ENCODE results near the gene CHRDL2.

The CHRDL2 gene

GRCh38 chr11:74710281-74710938 lies 20.8 kb downstream of the CHRDL2 start:
- DNase-seq (ENCODE audit: low read depth in 2 of 2): no peak

- no peak for DNase-seq (ENCODE audit: low read depth in 2 of 2)
These were observed 22.1 kb downstream of the CHRDL2 start for GRCh38 chr11:74709175-74709574.

DNA sequence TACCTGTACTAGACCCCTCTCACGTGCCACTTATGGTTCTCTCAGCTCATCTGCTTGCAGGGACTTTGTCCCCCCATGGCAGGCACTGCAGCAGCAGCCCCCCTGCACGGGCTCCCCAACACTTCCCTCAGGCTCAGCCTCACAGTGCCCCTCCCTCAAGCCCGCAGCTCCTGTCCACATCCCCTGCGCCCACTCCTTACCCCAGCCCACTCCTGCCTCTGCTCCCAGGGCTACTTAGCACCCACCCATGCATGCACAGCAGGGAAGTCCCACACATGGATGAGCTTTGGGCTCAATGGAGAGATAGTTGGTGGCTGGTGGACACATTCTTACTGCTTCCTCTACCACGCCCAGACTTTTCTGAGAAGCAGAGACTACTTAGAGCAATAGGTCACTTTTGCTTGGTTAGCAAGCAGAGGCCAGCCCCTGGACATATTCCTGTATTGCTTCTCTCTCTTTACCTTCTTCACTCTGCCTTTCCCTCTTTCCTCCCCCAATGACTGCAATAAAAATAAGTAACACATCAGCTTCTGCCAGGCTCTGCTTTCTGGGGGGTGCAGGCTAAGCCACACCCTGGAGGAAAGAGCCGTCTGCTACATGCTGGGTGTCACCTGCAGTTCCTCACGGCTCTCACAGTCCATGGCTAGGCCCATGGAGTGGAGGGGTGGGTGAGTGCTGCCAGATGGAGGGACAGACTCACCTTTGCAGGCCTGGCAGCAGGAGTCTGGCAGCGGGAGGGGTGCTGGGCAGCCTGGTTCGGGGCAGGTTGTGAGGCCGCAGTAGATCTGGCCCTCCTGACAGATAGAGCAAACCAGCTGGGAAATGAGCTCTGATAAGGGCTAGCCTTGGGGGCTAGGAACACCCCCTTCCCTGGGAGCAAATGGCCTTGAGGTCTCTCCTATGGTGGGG lies 23.4 kb downstream of the CHRDL2 start:
- DNase-seq (ENCODE audit: low read depth in 2 of 2): no peak

DNA sequence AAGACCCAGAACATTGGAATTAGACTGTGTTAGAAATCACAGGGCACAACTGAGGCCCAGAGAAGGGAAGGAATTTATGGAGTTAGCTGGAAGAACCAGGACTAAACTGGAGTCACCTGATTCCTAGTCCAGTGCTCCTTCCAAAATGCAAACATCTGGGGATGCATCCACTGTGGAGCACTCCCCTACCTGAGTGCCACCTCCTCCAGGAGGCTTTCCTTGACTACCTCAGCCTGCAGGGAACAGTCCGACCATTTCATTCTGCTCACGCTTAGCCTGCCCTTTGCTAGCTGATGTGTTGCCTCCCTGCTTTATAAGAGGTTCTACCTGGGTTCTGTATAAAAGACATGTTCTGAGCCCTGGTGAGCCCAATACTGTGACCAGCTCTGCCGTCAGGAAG lies 24.0 kb downstream of the CHRDL2 start:
- no peak for DNase-seq (ENCODE audit: low read depth in 2 of 2)

- no peak for DNase-seq (ENCODE audit: low read depth in 2 of 2)
These were observed 28.0 kb downstream of the CHRDL2 start for GRCh38 chr11:74703211-74703610.

DNA sequence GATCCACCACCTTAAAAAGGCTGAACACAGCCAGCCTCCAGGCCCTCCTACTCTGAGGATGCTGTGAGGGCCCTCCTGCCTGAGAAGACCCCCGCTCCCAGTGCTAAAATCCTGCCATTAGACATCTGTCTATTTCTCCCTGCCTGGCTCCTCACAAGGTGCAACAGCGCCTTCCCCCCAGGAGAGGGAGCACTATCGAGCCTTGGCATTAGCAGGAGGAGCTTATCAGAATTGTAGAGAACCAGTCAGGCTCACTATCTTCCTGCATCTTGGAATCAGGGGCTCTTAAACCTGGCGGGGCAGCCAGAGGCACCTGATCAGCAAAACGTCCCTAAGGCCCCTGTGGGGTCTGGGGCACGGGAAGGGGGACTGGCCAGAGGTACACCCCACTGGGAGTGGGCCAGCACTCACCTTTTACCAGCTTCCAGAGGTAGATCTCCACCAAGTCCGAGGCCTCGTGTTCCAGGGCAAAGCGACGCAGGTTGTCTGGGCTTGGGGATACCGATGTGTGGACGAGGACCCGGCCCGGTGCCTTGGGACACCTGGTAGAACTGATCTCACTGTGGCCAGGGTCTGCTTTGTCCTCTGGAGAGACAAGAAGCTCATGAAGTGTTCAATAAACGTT lies 28.7 kb downstream of the CHRDL2 start:
- DNase-seq (ENCODE audit: low read depth in 2 of 2): peak; percentile 4 to 15

DNA sequence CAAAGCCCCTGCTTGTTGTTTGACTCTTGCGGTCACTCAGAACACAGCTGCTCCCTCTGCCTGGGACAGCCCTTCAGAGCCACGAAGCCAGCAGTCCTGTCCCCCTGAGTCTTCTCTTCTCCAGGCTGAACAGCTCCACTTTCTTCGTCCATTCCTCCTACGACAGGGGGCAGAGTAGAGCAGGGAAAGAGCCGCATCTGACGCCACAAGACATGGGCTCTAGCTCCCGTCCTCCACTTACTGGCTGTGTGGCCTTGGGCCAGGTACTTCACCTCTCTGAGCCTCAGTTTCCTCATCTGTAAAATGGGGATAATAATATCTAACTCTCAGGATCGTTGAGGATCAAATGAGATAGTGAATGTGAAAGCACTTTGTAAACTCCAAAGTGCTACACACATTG lies 29.9 kb downstream of the CHRDL2 start:
- DNase-seq (ENCODE audit: low read depth in 2 of 2): no peak

- no peak for DNase-seq (ENCODE audit: low read depth in 2 of 2)
These were observed 31.4 kb downstream of the CHRDL2 start for GRCh38 chr11:74699615-74700396.

GRCh38 chr11:74697722-74698121 lies 33.5 kb downstream of the CHRDL2 start:
- DNase-seq (ENCODE audit: low read depth in 2 of 2): no peak

DNA sequence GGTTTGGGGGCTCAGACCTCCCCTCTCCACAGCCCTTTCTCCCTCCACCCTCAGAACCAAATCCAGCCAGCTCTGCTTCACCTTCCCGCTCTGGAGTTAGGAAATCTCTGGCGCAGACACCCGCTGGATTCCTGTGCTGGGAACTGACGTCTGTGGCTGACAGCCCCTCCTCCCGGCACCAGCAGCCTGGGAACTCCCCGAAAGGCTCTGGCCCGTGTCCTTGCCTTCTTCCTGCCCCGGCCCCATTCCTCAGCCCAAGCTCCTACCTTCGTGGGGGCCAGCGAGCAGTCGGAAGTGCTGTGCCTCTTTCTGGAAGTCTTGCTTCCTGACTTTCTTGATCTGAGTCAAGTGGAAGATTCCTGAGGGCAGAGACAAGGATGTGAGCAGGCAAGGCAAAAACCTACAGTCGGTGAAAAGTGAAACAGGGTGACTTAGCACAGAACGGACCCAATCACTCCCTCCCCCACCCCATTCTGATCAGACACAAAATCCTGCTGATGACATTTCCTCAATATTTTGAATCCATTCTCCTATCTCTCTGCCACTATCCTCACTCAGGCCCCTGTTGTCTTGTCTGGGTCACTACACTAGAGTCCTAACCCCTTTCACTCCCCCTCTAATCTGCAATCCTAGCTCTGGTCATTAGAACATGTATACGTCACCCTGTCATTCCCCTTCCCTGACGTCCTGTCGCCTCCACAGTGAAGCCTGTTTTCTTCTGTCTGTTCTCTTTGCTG lies 34.1 kb downstream of the CHRDL2 start:
- DNase-seq (ENCODE audit: low read depth in 2 of 2): no peak

DNA sequence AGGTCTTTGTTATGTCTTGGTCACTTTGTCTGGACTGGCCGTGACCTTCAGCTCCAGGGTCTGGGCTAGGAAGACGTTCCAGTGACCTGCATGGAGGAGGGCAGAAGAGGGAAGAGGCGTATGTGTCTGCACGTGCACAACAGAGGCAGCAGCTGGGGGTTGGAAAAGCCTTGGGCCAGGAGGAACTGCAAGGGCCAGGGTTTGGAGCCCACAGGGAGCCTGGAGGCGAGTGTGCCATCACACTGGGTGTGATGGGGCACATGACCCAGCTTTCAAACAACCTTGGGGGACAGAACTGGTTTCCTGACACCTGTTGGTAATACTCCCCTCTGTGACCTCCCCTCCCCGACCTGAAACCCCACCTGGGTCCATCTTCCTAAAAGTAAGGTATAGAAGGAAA lies 34.7 kb downstream of the CHRDL2 start:
- DNase-seq (ENCODE audit: low read depth in 2 of 2): no peak

GRCh38 chr11:74695705-74696280 lies 35.4 kb downstream of the CHRDL2 start:
- no peak for DNase-seq (ENCODE audit: low read depth in 2 of 2)

GRCh38 chr11:74694136-74694930 lies 36.9 kb downstream of the CHRDL2 start:
- no peak for DNase-seq (ENCODE audit: low read depth in 2 of 2)

DNA sequence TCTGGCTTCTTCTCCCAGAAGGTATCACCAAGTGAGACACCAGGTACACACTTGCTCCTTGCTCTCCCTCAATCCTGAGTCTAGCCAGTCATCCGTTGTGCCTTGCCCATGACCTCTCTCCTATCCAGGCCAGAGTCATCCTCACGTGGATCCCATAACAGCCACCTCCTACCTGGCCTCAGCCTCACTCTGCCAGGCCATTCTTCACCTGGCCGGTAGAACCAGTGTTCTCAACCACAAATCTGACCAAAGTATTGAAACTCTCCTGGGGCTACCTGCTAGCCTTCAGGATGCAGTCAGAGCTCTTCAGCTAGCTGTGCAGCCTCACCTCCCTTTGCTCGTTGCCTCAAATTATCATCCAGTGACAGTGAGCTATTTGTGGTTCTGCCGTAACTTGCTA lies 37.7 kb downstream of the CHRDL2 start:
- no peak for DNase-seq (ENCODE audit: low read depth in 2 of 2)

- no peak for DNase-seq (ENCODE audit: low read depth in 2 of 2)
These were observed 39.5 kb downstream of the CHRDL2 start for GRCh38 chr11:74691755-74692154.

- DNase-seq (ENCODE audit: low read depth in 2 of 2): no peak
These were observed 41.6 kb downstream of the CHRDL2 start for GRCh38 chr11:74689666-74690065.

GRCh38 chr11:74687237-74688023 lies 43.8 kb downstream of the CHRDL2 start:
- no peak for DNase-seq (ENCODE audit: low read depth in 2 of 2)

GRCh38 chr11:74686792-74687191 lies 44.4 kb downstream of the CHRDL2 start:
- DNase-seq (ENCODE audit: low read depth in 2 of 2): no peak

GRCh38 chr11:74685905-74686304 lies 45.3 kb downstream of the CHRDL2 start:
- no peak for DNase-seq (ENCODE audit: low read depth in 2 of 2)

All from activated CD8-positive, alpha-beta memory T cell treated with anti-CD3 and anti-CD28 coated beads for 4 hours (primary cell).